B cell (primary cell): ENCODE measurements around the gene BAHCC1. TPM values are rescaled to one million over a fixed set of nuclear protein-coding genes. Genes with fewer than 3 reads are reported as not detected.

Source experiments
- ATAC-seq: fragments of 200-7000 bp; cut with Tn5 transposase; one replicate; pipeline ENCODE4 v1.10.0; 2021; ENCODE audit warnings: low read depth, mild to moderate bottlenecking, moderate number of reproducible peaks, moderate library complexity
- CTCF ChIA-PET: fragments of 350-600 bp; sonication (Branson Sonifier 250); formaldehyde crosslinking; loops from one replicate; lab custom pipeline; 2021; ENCODE audit warnings: antibody characterized with exemption, inconsistent platforms; lab: Charles Lee
- POLR2A ChIA-PET: fragments of 350-600 bp; sonication (Branson Sonifier 250); formaldehyde crosslinking; loops from one replicate; lab custom pipeline; 2021; ENCODE audit warnings: antibody characterized with exemption; lab: Charles Lee
- DNase-seq: peaks from one replicate; pipeline ENCODE4 v3.0.0; 2013
- H2AFZ ChIP-seq: 2 replicates; pipeline ENCODE4 v1.6.1; 2012; ENCODE audit warnings: mild to moderate bottlenecking, low read depth, low read length; ENCODE audit not compliant: insufficient read depth, poor library complexity, severe bottlenecking
- H3K27ac ChIP-seq, 2 donors: 1 replicate in 1 of 2; 2 replicates in 1 of 2; pipeline ENCODE4 v1.5.1; 2012 to 2013; ENCODE audit warnings: low read length in 2 of 2, mild to moderate bottlenecking in 2 of 2, moderate library complexity in 1 of 2
- H3K27me3 ChIP-seq, 4 experiments: fragments of 200-600 bp in 1 of 4; sonication (generic) in 1 of 4; replicated peaks in 1 of 4; 1 replicate in 2 of 4; 2 replicates in 2 of 4; pipeline versions ENCODE4 v1.6.1 to v1.7.0; 2013 to 2016; ENCODE audit warnings: low read length in 3 of 4, mild to moderate bottlenecking in 2 of 4, mixed read lengths in 1 of 4, moderate library complexity in 1 of 4; ENCODE audit not compliant: insufficient read depth in 4 of 4, control insufficient read depth in 3 of 4; ENCODE audit errors: control extremely low read depth in 1 of 4
- H3K36me3 ChIP-seq, 2 experiments: replicated peaks in 1 of 2; 1 replicate in 1 of 2; 2 replicates in 1 of 2; pipeline versions ENCODE4 v1.6.1 to v1.7.1; 2013; ENCODE audit warnings: low read length in 1 of 2; ENCODE audit not compliant: insufficient read depth in 2 of 2, control insufficient read depth in 1 of 2; ENCODE audit errors: control extremely low read depth in 1 of 2, extremely low read depth in 1 of 2
- H3K4me1 ChIP-seq, 2 donors: fragments of 200-600 bp in 1 of 2; sonication (generic) in 1 of 2; 1 replicate in 1 of 2; 2 replicates in 1 of 2; pipeline versions ENCODE4 v1.5.1 to v1.6.1; 2013 to 2017; ENCODE audit warnings: low read length in 2 of 2; ENCODE audit not compliant: control insufficient read depth in 2 of 2, insufficient read depth in 2 of 2
- H3K4me2 ChIP-seq: replicated peaks from 2 replicates; pipeline ENCODE3; 2012; ENCODE audit warnings: mild to moderate bottlenecking, low read depth, low read length; ENCODE audit not compliant: poor library complexity, severe bottlenecking
- H3K4me3 ChIP-seq, 5 experiments: fragments of 200-600 bp in 1 of 5; sonication (generic) in 1 of 5; 1 replicate in 3 of 5; 2 replicates in 2 of 5; pipeline versions ENCODE4 v1.5.1 to v1.7.0; 2011 to 2016; ENCODE audit warnings: low read length in 4 of 5, mild to moderate bottlenecking in 4 of 5, low read depth in 2 of 5, control low read depth in 1 of 5, moderate library complexity in 1 of 5; ENCODE audit not compliant: insufficient read depth in 1 of 5; ENCODE audit errors: control extremely low read depth in 1 of 5, extremely low read depth in 1 of 5
- H3K79me2 ChIP-seq: fragments of 200-600 bp; sonication (generic); one replicate; pipeline ENCODE4 v1.6.0; 2016; ENCODE audit warnings: low read length; ENCODE audit not compliant: control insufficient read depth, insufficient read depth
- H3K9ac ChIP-seq: fragments of 200-600 bp; sonication (generic); 2 replicates; pipeline ENCODE4 v1.6.1; 2017; ENCODE audit warnings: mild to moderate bottlenecking, low read length, moderate library complexity
- H3K9me3 ChIP-seq, 3 donors: one replicate each; pipeline versions ENCODE4 v1.6.1 to v1.7.1; 2013; ENCODE audit warnings: low read length in 2 of 3; ENCODE audit not compliant: control insufficient read depth in 2 of 3, insufficient read depth in 1 of 3; ENCODE audit errors: control extremely low read depth in 1 of 3
- H4K20me1 ChIP-seq: 2 replicates; pipeline ENCODE4 v1.6.0; 2012; ENCODE audit warnings: mild to moderate bottlenecking, low read length; ENCODE audit not compliant: insufficient read depth, control insufficient read depth, poor library complexity, severe bottlenecking
- H3K27ac Mint-ChIP-seq: one replicate; pipeline ENCODE4 v1.8.0; 2021; ENCODE audit warnings: mixed read lengths
- H3K27me3 Mint-ChIP-seq: one replicate; pipeline ENCODE4 v1.8.0; 2021; ENCODE audit warnings: mixed read lengths
- H3K4me1 Mint-ChIP-seq: one replicate; pipeline ENCODE4 v1.8.0; 2021; ENCODE audit warnings: mixed read lengths
- H3K4me3 Mint-ChIP-seq: one replicate; pipeline ENCODE4 v1.8.0; 2021; ENCODE audit warnings: mixed read lengths
- H3K9me3 Mint-ChIP-seq: one replicate; pipeline ENCODE4 v1.8.0; 2022; ENCODE audit warnings: mixed read lengths; ENCODE audit not compliant: insufficient read depth
- CTCF ChIP-seq: fragments of 200-600 bp; IDR thresholded peaks from one replicate; pipeline ENCODE4 v1.8.0; 2022; ENCODE audit warnings: antibody characterized with exemption, mild to moderate bottlenecking
- EZH2 ChIP-seq: IDR thresholded peaks from 2 replicates; pipeline ENCODE4 v1.6.1; 2012; ENCODE audit warnings: borderline replicate concordance, low read depth, mild to moderate bottlenecking, moderate library complexity, low read length; ENCODE audit not compliant: insufficient read depth, poor library complexity, severe bottlenecking
- WGBS: methylation state at CpG from one replicate; pipeline ENCODE4 v1.1.5; 2013; ENCODE audit warnings: missing lambda C conversion rate; ENCODE audit not compliant: insufficient coverage; 5-methylcytosine and 5-hydroxymethylcytosine counted together
- intact Hi-C: fragments of 100-400 bp; cut with micrococcal nuclease; formaldehyde crosslinking; loops from one replicate; pipeline ENCODE4 v1.10.0; 2022
- polyA plus RNA-seq: library from polyadenylated mRNA; depleted of rRNA; stranded (reverse); fragments of >200 nt; gene quantifications from 2 replicates; pipeline ENCODE4 v1.2.3, GENCODE V29; 2012
- total RNA-seq, 2 donors: library from RNA; stranded (reverse); fragments of 120-200 nt in 1 of 2; gene quantifications; 1 replicate in 1 of 2; 2 replicates in 1 of 2; pipeline versions ENCODE4 v1.2.3 to v1.2.4, GENCODE V29; 2013 to 2022

BAHCC1 gene
- total and polyA plus RNA-seq, 2 donors (not counting 1 experiment from before 2014, with no cell fraction given): 0.12 to 0.48 TPM

- Mint-ChIP-seq H3K4me3 (no peak overlapping the region), H3K9me3 (no peaks in the 10 kb centered on the region), H3K27ac (no peak overlapping the region), H3K4me1 (peaks cover 18% of the 10 kb centered on the region), H3K27me3 (peaks cover 6% of the 10 kb centered on the region)
- ATAC-seq: no peak
- Histone ChIP-seq H3K79me2 (peaks cover 25% of the 10 kb centered on the region), H4K20me1 (no peaks in the 10 kb centered on the region), H2AFZ (no peak overlapping the region), H3K36me3 (no peaks in the 10 kb centered on the region), H3K27me3 (peaks cover 0 to 62% (median 15%) of the 10 kb centered on the region in 4 experiments), H3K9ac (no peak overlapping the region), H3K27ac (no peak overlapping the region), H3K4me3 (no peak overlapping the region), H3K4me1 (peaks cover 39% of the 10 kb centered on the region in 2 donors), H3K4me2 (peak overlapping the region; percentile 52), H3K9me3 (peaks cover 0 to 14% (median 0%) of the 10 kb centered on the region in 3 donors)
- DNase-seq: no peak
- ChIA-PET CTCF (no interaction called here), POLR2A (no interaction called here)
- intact Hi-C loops: no loop called here
- TF ChIP-seq CTCF (no peak), EZH2 (no peak)
- 15% methylated on average over 22 of the region's 22 CpGs for WGBS
Measured at GRCh38 chr17:81426393-81427172, 31.3 kb downstream of the BAHCC1 start.
